Islet of Langerhans (tissue), 1 donor: ENCODE measurements around the gene PRR11.
A peak's percentile ranks its signal among the peaks of the same experiment; 100 is the strongest.
"Not testable (repeated sequence)": the region's sequence is repeated elsewhere in the genome, so short reads cannot be mapped to it uniquely, and the experiment has no call there.

Experiments used
- FAIRE-seq: peaks from one replicate; lab custom pipeline; 2011; peaks lifted over from hg19 to GRCh38; lab: Jason Lieb, UNC

The PRR11 gene

GRCh38 chr17:59220328-59221158 is 65.0 kb downstream of the PRR11 start, which contains the start of gene GDPD1:
Gene GDPD1, plus strand, starts transcription at chr17:59220511. Its CDS starts 99 bp downstream, at chr17:59220610.
- FAIRE-seq: peak; percentile 30

- no peak for FAIRE-seq
Measured at GRCh38 chr17:59221159-59221847, 65.8 kb downstream of the PRR11 start.

- no peak for FAIRE-seq
Measured at GRCh38 chr17:59223813-59224212, 68.3 kb downstream of the PRR11 start.

GRCh38 chr17:59228588-59228987 is 73.0 kb downstream of the PRR11 start:
- FAIRE-seq: not testable (repeated sequence)

GRCh38 chr17:59230764-59231163 is 75.2 kb downstream of the PRR11 start:
- no peak for FAIRE-seq

GRCh38 chr17:59234631-59235030 is 79.1 kb downstream of the PRR11 start:
- no peak for FAIRE-seq

- FAIRE-seq: no peak
Measured at GRCh38 chr17:59238906-59239305, 83.4 kb downstream of the PRR11 start.

GRCh38 chr17:59244081-59244480 is 88.5 kb downstream of the PRR11 start:
- FAIRE-seq: no peak
